ENCODE data around the gene IGLL1. TPM values are rescaled to one million over a fixed set of nuclear protein-coding genes. Genes with fewer than 3 reads are reported as not detected.
"Not testable (repeated sequence)": the region's sequence is repeated elsewhere in the genome, so short reads cannot be mapped to it uniquely, and the experiment has no call there.

Gene IGLL1
- total and polyA plus RNA-seq, 12 donors: 0.17 to 0.48 TPM; not detected in 10

DNA sequence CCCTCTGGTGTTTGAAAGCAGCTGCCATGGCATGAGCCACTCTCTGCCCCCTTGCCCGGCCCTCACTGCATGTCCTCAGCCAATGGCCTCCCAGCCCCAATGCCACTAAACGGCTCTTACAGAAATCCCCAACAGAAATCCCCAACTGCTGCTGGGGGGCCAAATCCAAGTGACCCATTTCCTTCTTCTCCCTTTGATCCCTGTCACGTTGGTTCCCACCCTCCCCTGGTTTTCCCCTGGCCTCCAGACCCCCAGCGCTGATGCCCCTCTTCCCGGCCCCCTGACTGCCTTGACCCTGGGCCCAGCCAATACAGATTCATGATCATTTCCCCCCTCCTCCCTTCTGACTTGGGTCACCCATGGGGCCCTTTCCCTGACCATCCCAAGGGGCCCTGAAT is 30.9 kb downstream of the IGLL1 start:
- no peaks in the 10 kb centered on the region for H3K36me3 ChIP-seq (replicated peaks in 1 of 2)
- no peaks in the 10 kb centered on the region for H3K9me3 ChIP-seq (replicated peaks in 1 of 3)
- H3K4me1 ChIP-seq (replicated peaks in 1 of 2): no peaks in the 10 kb centered on the region
- H3K27me3 ChIP-seq: no peaks in the 10 kb centered on the region
- intact Hi-C loops (cut with DNase I): no loop called here
- peak in 1 of 7 donors; percentile 9 for DNase-seq
- H3K27ac ChIP-seq: no peak overlapping the region
- TF ChIP-seq, protein P1, sequence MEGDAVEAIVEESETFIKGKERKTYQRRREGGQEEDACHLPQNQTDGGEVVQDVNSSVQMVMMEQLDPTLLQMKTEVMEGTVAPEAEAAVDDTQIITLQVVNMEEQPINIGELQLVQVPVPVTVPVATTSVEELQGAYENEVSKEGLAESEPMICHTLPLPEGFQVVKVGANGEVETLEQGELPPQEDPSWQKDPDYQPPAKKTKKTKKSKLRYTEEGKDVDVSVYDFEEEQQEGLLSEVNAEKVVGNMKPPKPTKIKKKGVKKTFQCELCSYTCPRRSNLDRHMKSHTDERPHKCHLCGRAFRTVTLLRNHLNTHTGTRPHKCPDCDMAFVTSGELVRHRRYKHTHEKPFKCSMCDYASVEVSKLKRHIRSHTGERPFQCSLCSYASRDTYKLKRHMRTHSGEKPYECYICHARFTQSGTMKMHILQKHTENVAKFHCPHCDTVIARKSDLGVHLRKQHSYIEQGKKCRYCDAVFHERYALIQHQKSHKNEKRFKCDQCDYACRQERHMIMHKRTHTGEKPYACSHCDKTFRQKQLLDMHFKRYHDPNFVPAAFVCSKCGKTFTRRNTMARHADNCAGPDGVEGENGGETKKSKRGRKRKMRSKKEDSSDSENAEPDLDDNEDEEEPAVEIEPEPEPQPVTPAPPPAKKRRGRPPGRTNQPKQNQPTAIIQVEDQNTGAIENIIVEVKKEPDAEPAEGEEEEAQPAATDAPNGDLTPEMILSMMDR (IDR thresholded peaks at IDR 0.05): no peak
- TF ChIP-seq POLR2A (IDR thresholded peaks at IDR 0.05): no peak
- H3K4me3 ChIP-seq: no peak overlapping the region
- WGBS, 4 donors: 82 to 87% (median 83%) methylated on average over 4 to 5 of the region's 5 CpGs

DNA sequence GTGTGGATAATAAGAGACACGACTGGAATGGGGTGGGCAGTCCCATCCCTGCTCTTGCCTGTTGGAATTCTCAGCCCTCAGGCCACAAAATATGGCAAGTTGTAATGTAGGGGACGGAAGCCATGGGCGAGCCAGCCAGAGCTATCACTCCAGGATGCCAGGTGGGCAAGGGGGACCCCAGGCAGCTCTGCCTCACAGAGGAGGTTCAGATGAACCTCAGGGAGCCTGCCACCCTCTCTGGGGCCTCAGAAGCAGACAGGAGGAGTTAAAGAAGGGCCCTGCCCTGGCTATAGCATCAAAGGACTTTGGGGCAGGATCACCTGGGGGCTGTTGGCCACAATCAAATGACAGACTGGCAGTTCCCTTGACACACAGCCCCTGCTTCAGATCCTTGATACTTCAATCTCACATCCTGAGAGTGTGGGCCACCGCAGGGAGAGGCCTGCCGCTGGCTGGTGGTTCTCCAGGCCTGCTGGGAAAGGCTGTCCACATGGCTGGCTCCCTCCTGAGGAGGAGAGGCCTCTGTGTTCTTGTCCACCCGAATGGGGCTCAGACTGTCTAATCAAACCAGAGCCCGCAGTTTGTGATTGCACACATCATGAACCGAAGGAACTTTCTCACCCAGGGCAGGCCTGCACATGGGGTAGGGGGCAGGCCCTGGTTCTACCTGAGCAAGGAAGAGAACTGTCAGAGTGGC is 31.4 kb downstream of the IGLL1 start:
- Histone ChIP-seq H3K27ac (no peak overlapping the region), H3K4me3 (no peak overlapping the region), H3K9me3 (replicated peaks in 1 of 3) (no peaks in the 10 kb centered on the region), H3K27me3 (no peaks in the 10 kb centered on the region), H3K36me3 (replicated peaks in 1 of 2) (no peaks in the 10 kb centered on the region), H3K4me1 (replicated peaks in 1 of 2) (no peaks in the 10 kb centered on the region)
- no peak for DNase-seq
- TF ChIP-seq, protein P1 (IDR thresholded peaks at IDR 0.05): no peak
- TF ChIP-seq POLR2A (IDR thresholded peaks at IDR 0.05): no peak
- intact Hi-C loops (cut with DNase I): no loop called here
- WGBS, 4 donors: 84 to 93% (median 88%) methylated on average over 3 to 8 of the region's 8 CpGs

DNA sequence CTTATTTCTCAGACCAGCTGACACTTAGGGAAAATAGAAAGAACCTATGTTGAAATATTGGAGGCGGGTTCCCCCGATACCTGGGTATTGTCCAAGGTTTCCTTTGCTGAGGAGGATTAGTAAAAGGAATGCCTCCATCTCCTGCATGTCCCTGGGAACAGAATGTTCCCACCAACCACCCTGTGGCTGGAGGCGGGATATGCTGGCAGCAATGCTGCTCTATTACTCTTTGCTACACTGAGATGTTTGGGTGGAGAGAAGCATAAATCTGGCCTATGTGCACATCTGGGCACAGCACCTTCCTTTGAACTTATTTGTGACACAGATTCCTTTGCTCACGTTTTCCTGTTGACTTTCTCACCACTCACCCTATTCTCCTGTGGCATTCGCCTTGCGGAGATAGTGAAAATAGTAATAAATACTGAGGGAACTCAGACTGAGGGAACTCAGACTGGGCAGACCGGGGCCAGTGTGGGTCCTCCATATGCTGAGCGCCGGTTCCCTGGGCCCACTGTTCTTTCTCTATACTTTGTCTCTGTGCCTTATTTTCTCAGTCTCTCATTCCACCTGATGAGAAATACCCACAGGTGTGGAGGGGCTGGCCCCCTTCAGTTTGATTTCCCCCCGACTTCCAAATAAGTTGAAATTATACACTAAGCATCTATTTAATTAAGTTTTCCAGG is 32.1 kb downstream of the IGLL1 start:
- no peak overlapping the region for H3K27ac ChIP-seq
- WGBS, 4 donors: 82 to 91% (median 87%) methylated on average over 10 of the region's 10 CpGs
- no peaks in the 10 kb centered on the region for H3K27me3 ChIP-seq
- no peak overlapping the region for H3K4me3 ChIP-seq
- H3K4me1 ChIP-seq (replicated peaks in 1 of 2): no peaks in the 10 kb centered on the region
- H3K36me3 ChIP-seq (replicated peaks in 1 of 2): no peaks in the 10 kb centered on the region
- DNase-seq: no peak
- no peaks in the 10 kb centered on the region for H3K9me3 ChIP-seq (replicated peaks in 1 of 3)
- intact Hi-C loops (cut with DNase I): no loop called here
- TF ChIP-seq POLR2A (IDR thresholded peaks at IDR 0.05): no peak
- TF ChIP-seq, protein P1 (IDR thresholded peaks at IDR 0.05): no peak

DNA sequence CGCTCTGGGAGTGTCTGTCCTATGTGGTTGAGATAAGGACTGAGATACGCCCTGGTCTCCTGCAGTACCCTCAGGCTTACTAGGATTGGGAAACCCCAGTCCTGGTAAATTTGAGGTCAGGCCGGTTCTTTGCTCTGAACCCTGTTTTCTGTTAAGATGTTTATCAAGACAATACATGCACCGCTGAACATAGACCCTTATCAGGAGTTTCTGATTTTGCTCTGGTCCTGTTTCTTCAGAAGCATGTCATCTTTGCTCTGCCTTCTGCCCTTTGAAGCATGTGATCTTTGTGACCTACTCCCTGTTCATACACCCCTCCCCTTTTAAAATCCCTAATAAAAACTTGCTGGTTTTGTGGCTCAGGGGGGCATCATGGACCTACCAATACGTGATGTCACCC is 32.7 kb downstream of the IGLL1 start:
- intact Hi-C loops (cut with DNase I); H3K4me1 ChIP-seq (replicated peaks in 1 of 2); H3K9me3 ChIP-seq (replicated peaks in 1 of 3); H3K27me3 ChIP-seq; H3K27ac ChIP-seq; H3K4me3 ChIP-seq; DNase-seq; H3K36me3 ChIP-seq (replicated peaks in 1 of 2): not testable (repeated sequence)
- 84 to 87% (median 86%) methylated on average over 5 of the region's 5 CpGs for WGBS, 4 donors

Data from adrenal gland (tissue), 12 donors.